Smooth muscle cell (in vitro differentiated cells): ENCODE results near the gene LIN7C. TPM values are rescaled to one million over a fixed set of nuclear protein-coding genes. Genes with fewer than 3 reads are reported as not detected.
"Not testable (repeated sequence)": the region's sequence is repeated elsewhere in the genome, so short reads cannot be mapped to it uniquely, and the experiment has no call there.

ENCODE experiments used
- DNase-seq: peaks from one replicate; lab custom pipeline; 2025; ENCODE audit not compliant: unreplicated experiment; lab: John Stamatoyannopoulos, UW
- H2AFZ ChIP-seq: fragments of 200-600 bp; sonication (generic); 2 replicates; pipeline ENCODE4 v1.6.0; 2016; ENCODE audit warnings: antibody characterized with exemption, low read depth, mild to moderate bottlenecking
- H3F3A ChIP-seq: fragments of 200-600 bp; sonication (generic); 2 replicates; pipeline ENCODE4 v1.6.0; 2017; ENCODE audit warnings: antibody characterized with exemption, low read depth
- H3K27ac ChIP-seq: fragments of 200-600 bp; sonication (generic); 2 replicates; pipeline ENCODE4 v1.5.1; 2016; ENCODE audit warnings: low read depth, mild to moderate bottlenecking
- H3K27me3 ChIP-seq: fragments of 200-600 bp; sonication (generic); 2 replicates; pipeline ENCODE4 v1.6.1; 2016; ENCODE audit warnings: low read depth, mild to moderate bottlenecking
- H3K36me3 ChIP-seq: fragments of 200-600 bp; sonication (generic); 2 replicates; pipeline ENCODE4 v1.5.1; 2016; ENCODE audit warnings: low read depth
- H3K4me1 ChIP-seq: fragments of 200-600 bp; sonication (generic); 2 replicates; pipeline ENCODE4 v1.5.1; 2016; ENCODE audit warnings: low read depth
- H3K4me2 ChIP-seq: fragments of 200-600 bp; sonication (generic); 2 replicates; pipeline ENCODE4 v1.6.0; 2016; ENCODE audit warnings: mild to moderate bottlenecking
- H3K4me3 ChIP-seq: fragments of 200-600 bp; sonication (generic); 2 replicates; pipeline ENCODE4 v1.5.1; 2016; ENCODE audit warnings: mild to moderate bottlenecking
- H3K79me2 ChIP-seq: fragments of 200-600 bp; sonication (generic); 2 replicates; pipeline ENCODE4 v1.6.0; 2016; ENCODE audit warnings: low read depth, mild to moderate bottlenecking
- H3K9ac ChIP-seq: fragments of 200-600 bp; sonication (generic); 2 replicates; pipeline ENCODE4 v1.6.0; 2016; ENCODE audit warnings: low read depth
- H3K9me3 ChIP-seq: fragments of 200-600 bp; sonication (generic); replicated peaks from 2 replicates; pipeline ENCODE4 v1.5.1; 2016; ENCODE audit warnings: low read depth
- H4K20me1 ChIP-seq: fragments of 200-600 bp; sonication (generic); 2 replicates; pipeline ENCODE4 v1.6.0; 2016; ENCODE audit warnings: low read depth
- CTCF ChIP-seq: fragments of 200-600 bp; sonication (generic); IDR thresholded peaks from 2 replicates; pipeline ENCODE4 v1.5.1; 2017; ENCODE audit warnings: borderline replicate concordance, mild to moderate bottlenecking, antibody characterized with exemption; ENCODE audit not compliant: insufficient read depth, poor library complexity, severe bottlenecking
- WGBS: methylation state at CpG from one replicate; pipeline ENCODE4 v1.1.7; 2016; ENCODE audit warnings: low lambda C conversion rate; 5-methylcytosine and 5-hydroxymethylcytosine counted together
- polyA plus RNA-seq: library from polyadenylated mRNA; unstranded; fragments of >200 nt; fragmentation: Nextera tagmentation; extraction: Ambion mirVana; gene quantifications from 2 replicates; pipeline ENCODE4 v1.2.1, GENCODE V29; 2016
- total RNA-seq: library from RNA; depleted of rRNA; stranded (reverse); fragments of >200 nt; gene quantifications from 2 replicates; pipeline ENCODE4 v1.2.3, GENCODE V29; 2014

LIN7C gene
- total and polyA plus RNA-seq, 2 experiments from 2014 or later: 11.3 to 30.8 TPM

- Histone ChIP-seq H3K4me3 (no peak overlapping the region), H3K4me1 (no peaks in the 10 kb centered on the region), H4K20me1 (no peaks in the 10 kb centered on the region), H3K27me3 (no peaks in the 10 kb centered on the region), H3K36me3 (peaks cover 2% of the 10 kb centered on the region), H3K9me3 (peaks cover under 1% of the 10 kb centered on the region), H3K4me2 (no peak overlapping the region), H3K27ac (no peak overlapping the region), H3K79me2 (no peaks in the 10 kb centered on the region), H3F3A (no peaks in the 10 kb centered on the region), H2AFZ (no peak overlapping the region), H3K9ac (no peak overlapping the region)
- DNase-seq: no peak
- WGBS: 92% methylated on average over 3 of the region's 3 CpGs
- TF ChIP-seq CTCF: no peak
Measured at GRCh38 chr11:27520226-27520625, 13.7 kb upstream of the LIN7C start.

GRCh38 chr11:27518518-27518917 is 11.9 kb upstream of the LIN7C start:
- Histone ChIP-seq H3K4me1 (no peaks in the 10 kb centered on the region), H3K27ac (no peak overlapping the region), H3K27me3 (no peaks in the 10 kb centered on the region), H3K36me3 (peaks cover 5% of the 10 kb centered on the region), H3K79me2 (no peaks in the 10 kb centered on the region), H3K4me3 (no peak overlapping the region), H3K9ac (no peak overlapping the region), H3F3A (no peaks in the 10 kb centered on the region), H4K20me1 (no peaks in the 10 kb centered on the region), H3K4me2 (no peak overlapping the region), H3K9me3 (peaks cover 6% of the 10 kb centered on the region), H2AFZ (no peak overlapping the region)
- WGBS: 89% methylated on average over 2 of the region's 2 CpGs
- no peak for DNase-seq
- no peak for TF ChIP-seq CTCF

GRCh38 chr11:27517490-27517889 is 10.9 kb upstream of the LIN7C start:
- not testable (repeated sequence) for H4K20me1 ChIP-seq, H3K4me3 ChIP-seq, H3K9ac ChIP-seq, H3K27me3 ChIP-seq, DNase-seq, H3K9me3 ChIP-seq, H3K4me2 ChIP-seq, H3F3A ChIP-seq, H3K79me2 ChIP-seq, H3K36me3 ChIP-seq, H3K27ac ChIP-seq, H3K4me1 ChIP-seq, H2AFZ ChIP-seq
- WGBS: 96% methylated on average over 1 of the region's 1 CpG

GRCh38 chr11:27514558-27514957 is 8.0 kb upstream of the LIN7C start:
- no peak for DNase-seq
- Histone ChIP-seq H3F3A (no peaks in the 10 kb centered on the region), H3K36me3 (peaks cover 5% of the 10 kb centered on the region), H3K9ac (no peak overlapping the region), H3K4me3 (no peak overlapping the region), H3K27me3 (no peaks in the 10 kb centered on the region), H4K20me1 (no peaks in the 10 kb centered on the region), H3K27ac (no peak overlapping the region), H3K79me2 (no peaks in the 10 kb centered on the region), H3K4me2 (no peak overlapping the region), H3K4me1 (no peaks in the 10 kb centered on the region), H2AFZ (no peak overlapping the region), H3K9me3 (peaks cover 6% of the 10 kb centered on the region)
- no peak for TF ChIP-seq CTCF
- WGBS: 85% methylated on average over 4 of the region's 4 CpGs
